Measurements from ENCODE around the gene HIF3A. TPM values are rescaled to one million over a fixed set of nuclear protein-coding genes. Genes with fewer than 3 reads are reported as not detected.

Gene HIF3A
- total RNA-seq, 1 donor from 2014 or later, result 6.4 TPM

- DNase-seq, result no peak
Measured at GRCh38 chr19:46330319-46330918, 33.6 kb downstream of the HIF3A start.

GRCh38 chr19:46337487-46337886, 40.6 kb downstream of the HIF3A start:
- DNase-seq, result no peak

GRCh38 chr19:46339446-46339845, 42.6 kb downstream of the HIF3A start:
- no peak for DNase-seq

GRCh38 chr19:46340051-46340659, 43.3 kb downstream of the HIF3A start:
- no peak for DNase-seq

GRCh38 chr19:46341937-46342336, 45.1 kb downstream of the HIF3A start:
- no peak for DNase-seq

GRCh38 chr19:46344363-46344762, 47.5 kb downstream of the HIF3A start:
- no peak for DNase-seq

- no peak for DNase-seq
Measured at GRCh38 chr19:46345157-46345556, 48.3 kb downstream of the HIF3A start.

- DNase-seq, result peak; percentile 78
Measured at GRCh38 chr19:46346821-46347571, 50.2 kb downstream of the HIF3A start, which contains the start of gene PPP5C. PPP5C (plus strand) TSS chr19:46347087; CDS start chr19:46347097, 10 bp downstream.

GRCh38 chr19:46347572-46347883, 50.7 kb downstream of the HIF3A start:
- DNase-seq, result no peak

- DNase-seq, result no peak
Measured at GRCh38 chr19:46347985-46348384, 51.1 kb downstream of the HIF3A start.

GRCh38 chr19:46349311-46349993, 52.6 kb downstream of the HIF3A start:
- no peak for DNase-seq

- DNase-seq, result no peak
Measured at GRCh38 chr19:46350029-46350757, 53.4 kb downstream of the HIF3A start.

- DNase-seq, result no peak
Measured at GRCh38 chr19:46350758-46351159, 53.9 kb downstream of the HIF3A start.

GRCh38 chr19:46351241-46352041, 54.6 kb downstream of the HIF3A start:
- no peak for DNase-seq

GRCh38 chr19:46353730-46354528, 57.1 kb downstream of the HIF3A start:
- DNase-seq, result no peak

- no peak for DNase-seq
Measured at GRCh38 chr19:46355234-46356148, 58.6 kb downstream of the HIF3A start.

GRCh38 chr19:46356149-46357055, 59.6 kb downstream of the HIF3A start:
- no peak for DNase-seq

GRCh38 chr19:46357846-46358583, 61.2 kb downstream of the HIF3A start:
- DNase-seq, result no peak

All from occipital lobe (tissue), 2 donors.